IMR-90 (cell line): ENCODE measurements around the gene KDSR. TPM values are rescaled to one million over a fixed set of nuclear protein-coding genes. Genes with fewer than 3 reads are reported as not detected.

ENCODE experiments used
- ATAC-seq: fragments of 200-7000 bp; cut with Tn5 transposase; 2 replicates; pipeline ENCODE4 v1.9.1; 2020; ENCODE audit warnings: low read depth, mild to moderate bottlenecking, moderate library complexity
- BruUV-seq: library from RNA; stranded (reverse); fragments of 400-500 nt; replicated peaks from 2 replicates; lab custom pipeline; 2021; lab: Mats Ljungman, UMichigan
- CTCF ChIA-PET: fragments of 300-600 bp; formaldehyde crosslinking; extraction: SDS; loops from one replicate; lab custom pipeline; 2021; ENCODE audit warnings: antibody characterized with exemption; lab: Yijun Ruan, JAX
- POLR2A ChIA-PET: fragments of 300-600 bp; sonication (Branson Sonifier 250); formaldehyde crosslinking; loops from one replicate; lab custom pipeline; 2022; ENCODE audit warnings: antibody characterized with exemption; ENCODE audit not compliant: unreplicated experiment; lab: Charles Lee
- DNase-seq: peaks from one replicate; pipeline ENCODE4 v3.0.0; 2013
- H2AFZ ChIP-seq: replicated peaks from 2 replicates; pipeline ENCODE3; 2013; ENCODE audit warnings: low read length, mild to moderate bottlenecking; ENCODE audit not compliant: poor library complexity
- H2AK5ac ChIP-seq: 2 replicates; pipeline ENCODE4 v1.6.1; 2013; ENCODE audit warnings: low read depth, low read length, inconsistent platforms
- H2AK9ac ChIP-seq: replicated peaks from 2 replicates; pipeline ENCODE3; 2013; ENCODE audit warnings: mild to moderate bottlenecking, low read depth, low read length, moderate library complexity; ENCODE audit not compliant: poor library complexity
- H2BK120ac ChIP-seq: 2 replicates; pipeline ENCODE4 v1.6.1; 2013; ENCODE audit warnings: low read depth, low read length, inconsistent platforms
- H2BK15ac ChIP-seq: 3 replicates; pipeline ENCODE4 v1.6.1; 2013; ENCODE audit warnings: low read depth, low read length, inconsistent platforms
- H2BK20ac ChIP-seq: 2 replicates; pipeline ENCODE4 v1.6.1; 2013; ENCODE audit warnings: low read depth, mild to moderate bottlenecking, inconsistent platforms, low read length, moderate library complexity
- H2BK5ac ChIP-seq: 2 replicates; pipeline ENCODE4 v1.6.1; 2013; ENCODE audit warnings: mild to moderate bottlenecking, low read depth, low read length, inconsistent platforms; ENCODE audit not compliant: poor library complexity, severe bottlenecking
- H3K14ac ChIP-seq: replicated peaks from 2 replicates; pipeline ENCODE4 v1.6.1; 2013; ENCODE audit warnings: low read depth, low read length, inconsistent platforms
- H3K18ac ChIP-seq: 2 replicates; pipeline ENCODE4 v1.6.1; 2013; ENCODE audit warnings: low read depth, low read length, control low read depth
- H3K23ac ChIP-seq: 2 replicates; pipeline ENCODE4 v1.6.1; 2013; ENCODE audit warnings: low read depth, low read length, inconsistent platforms
- H3K27ac ChIP-seq: 2 replicates; pipeline ENCODE4 v1.5.1; 2013; ENCODE audit warnings: mild to moderate bottlenecking, control low read depth, low read length; ENCODE audit not compliant: insufficient read depth
- H3K27me3 ChIP-seq: 2 replicates; pipeline ENCODE4 v1.6.1; 2013; ENCODE audit warnings: low read length; ENCODE audit not compliant: control insufficient read depth, insufficient read depth
- H3K36me3 ChIP-seq: 2 replicates; pipeline ENCODE4 v1.6.1; 2013; ENCODE audit warnings: low read length, mixed read lengths; ENCODE audit not compliant: control insufficient read depth, insufficient read depth
- H3K4ac ChIP-seq: 2 replicates; pipeline ENCODE4 v1.6.1; 2013; ENCODE audit warnings: low read depth, low read length, inconsistent platforms
- H3K4me1 ChIP-seq: 2 replicates; pipeline ENCODE4 v1.6.1; 2013; ENCODE audit warnings: low read length, mixed read lengths; ENCODE audit not compliant: control insufficient read depth, insufficient read depth
- H3K4me2 ChIP-seq: 2 replicates; pipeline ENCODE4 v1.6.1; 2013; ENCODE audit warnings: low read depth, mild to moderate bottlenecking, control low read depth, low read length, moderate library complexity
- H3K4me3 ChIP-seq: 2 replicates; pipeline ENCODE4 v1.5.1; 2013; ENCODE audit warnings: low read depth, mild to moderate bottlenecking, control low read depth, low read length, moderate library complexity; ENCODE audit not compliant: insufficient read depth
- H3K56ac ChIP-seq: 2 replicates; pipeline ENCODE4 v1.6.1; 2013; ENCODE audit warnings: low read length, inconsistent platforms; ENCODE audit not compliant: insufficient read depth; ENCODE audit errors: extremely low read depth
- H3K79me1 ChIP-seq, 2 experiments: 2 replicates each; pipeline ENCODE4 v1.6.1; 2013; ENCODE audit warnings: low read length in 2 of 2, inconsistent platforms in 1 of 2, low read depth in 1 of 2
- H3K9ac ChIP-seq: 2 replicates; pipeline ENCODE4 v1.6.1; 2013; ENCODE audit warnings: low read depth, low read length, control low read depth
- H3K9me1 ChIP-seq: 2 replicates; pipeline ENCODE4 v1.6.1; 2013; ENCODE audit warnings: low read length, inconsistent platforms; ENCODE audit not compliant: insufficient read depth
- H3K9me3 ChIP-seq: 2 replicates; pipeline ENCODE4 v1.6.1; 2013; ENCODE audit warnings: low read length; ENCODE audit not compliant: control insufficient read depth, insufficient read depth
- H4K20me1 ChIP-seq: 2 replicates; pipeline ENCODE4 v1.6.1; 2013; ENCODE audit warnings: low read length, inconsistent platforms; ENCODE audit not compliant: insufficient read depth
- H4K5ac ChIP-seq: 2 replicates; pipeline ENCODE4 v1.6.1; 2013; ENCODE audit warnings: mild to moderate bottlenecking, low read depth, low read length, control low read depth
- H4K8ac ChIP-seq, 2 experiments: 2 replicates each; pipeline ENCODE4 v1.6.1; 2013; ENCODE audit warnings: low read depth in 2 of 2, low read length in 2 of 2, control low read depth in 1 of 2, inconsistent platforms in 1 of 2
- H4K91ac ChIP-seq: 2 replicates; pipeline ENCODE4 v1.6.1; 2013; ENCODE audit warnings: low read depth, low read length, inconsistent platforms; ENCODE audit not compliant: insufficient read depth
- CHD1 ChIP-seq: IDR thresholded peaks from 2 replicates; pipeline ENCODE4 v1.6.1; 2012; ENCODE audit warnings: low read depth, low read length, improper control_type of control experiment
- CTCF ChIP-seq: conservative IDR thresholded peaks from 2 replicates; pipeline ENCODE4 v1.5.1; 2012; ENCODE audit warnings: mild to moderate bottlenecking, low read depth, low read length, improper control_type of control experiment
- MAFK ChIP-seq: IDR thresholded peaks from 2 replicates; pipeline ENCODE4 v1.6.1; 2012; ENCODE audit warnings: low read depth, low read length, improper control_type of control experiment
- NFE2L2 ChIP-seq: fragments of 150-350 bp; IDR thresholded peaks from 2 replicates; pipeline ENCODE4 v1.6.1; 2016; ENCODE audit warnings: low read depth, mild to moderate bottlenecking, low read length
- RCOR1 ChIP-seq: IDR thresholded peaks from 2 replicates; pipeline ENCODE4 v1.6.1; 2012; ENCODE audit warnings: mild to moderate bottlenecking, low read length, improper control_type of control experiment; ENCODE audit not compliant: insufficient replicate concordance
- WGBS, 2 experiments: methylation state at CpG; one replicate each; pipeline versions ENCODE4 v1.1.5 to v1.1.7; 2013; ENCODE audit warnings: missing lambda C conversion rate in 2 of 2; ENCODE audit not compliant: insufficient read length in 1 of 2; ENCODE audit errors: extremely low coverage in 2 of 2; 5-methylcytosine and 5-hydroxymethylcytosine counted together
- dilution Hi-C: fragments of 300-500 bp; cut with HindIII; formaldehyde crosslinking; loops from one replicate; pipeline ENCODE4 v1.14.3; 2018; ENCODE audit warnings: low sequenced_read_pairs; ENCODE audit not compliant: unreplicated experiment
- in situ Hi-C: fragments of 300-500 bp; cut with MboI; formaldehyde crosslinking; loops from 3 replicates; pipeline ENCODE4 v1.14.3; 2019; ENCODE audit warnings: low sequenced_read_pairs, inconsistent platforms, mixed read lengths
- intact Hi-C: fragments of 100-400 bp; cut with micrococcal nuclease; formaldehyde crosslinking; loops from 2 replicates; pipeline ENCODE4 v1.10.0; 2022
- polyA plus RNA-seq, 3 experiments: library from polyadenylated mRNA; depleted of rRNA; stranded (reverse); fragments of >200 nt; gene quantifications; 2 replicates each; pipeline ENCODE4 v1.2.3, GENCODE V29; 2012; ENCODE audit warnings: low replicate concordance in 1 of 3
- total RNA-seq: library from RNA; depleted of rRNA; stranded (reverse); fragments of >200 nt; gene quantifications from 2 replicates; pipeline ENCODE4 v1.2.3, GENCODE V29; 2012

Gene KDSR
- total and polyA plus RNA-seq, 2 of the 4 experiments (the other 2 are of a cell fraction): 21.5 to 21.9 TPM

- Histone ChIP-seq H3K23ac (peak overlapping the region; percentile 39), H4K5ac (no peak overlapping the region), H3K4me1 (peaks cover 10% of the 10 kb centered on the region), H3K9me3 (no peaks in the 10 kb centered on the region), H4K20me1 (peaks cover 8% of the 10 kb centered on the region; the same call in 1 of the 2 replicates), H3K9me1 (peaks cover 17% of the 10 kb centered on the region), H3K4me2 (no peak overlapping the region), H3K27ac (no peak overlapping the region), H3K18ac (no peak overlapping the region), H2BK120ac (peak overlapping the region; percentile 11; the same call in 1 of the 2 replicates), H2AK5ac (peak overlapping the region; percentile 69; the same call in 1 of the 2 replicates), H3K36me3 (peaks cover 18% of the 10 kb centered on the region), H2BK20ac (peak overlapping the region; percentile 13; the same call in 1 of the 2 replicates), H2BK15ac (no peak overlapping the region; the same call in 2 of the 3 replicates), H3K27me3 (no peaks in the 10 kb centered on the region), H2AK9ac (no peak overlapping the region), H3K14ac (peak overlapping the region; percentile 33; the same call in 1 of the 2 replicates), H2AFZ (no peak overlapping the region), H4K8ac (0 out of 4 replicates have a peak overlapping the region, but pooled peaks of 1 of the 2 experiments have one; percentile 19), H3K4ac (peak overlapping the region; percentile 74), H4K91ac (peak overlapping the region; percentile 42; the same call in 1 of the 2 replicates), H3K79me1 (peaks cover 40 to 60% of the 10 kb centered on the region in 2 experiments), H3K4me3 (no peak overlapping the region), H2BK5ac (peak overlapping the region; percentile 53), H3K9ac (no peak overlapping the region), H3K56ac (no peak overlapping the region)
- WGBS, 2 experiments: 86% methylated on average over 1 of the region's 5 CpGs; no CpG with 5 or more reads in 1 of the 2 experiments
- peak; percentile 48 for ATAC-seq
- dilution Hi-C loops (no loop called here), in situ Hi-C loops (no loop called here), intact Hi-C loops (no loop called here)
- peak; percentile 63 for DNase-seq
- TF ChIP-seq MAFK: no peak
- no peak for TF ChIP-seq CHD1
- no peak for TF ChIP-seq NFE2L2
- no peak for TF ChIP-seq CTCF
- TF ChIP-seq RCOR1: no peak
- CTCF ChIA-PET: interaction anchor here (0.5 to 1.0 kb wide), 2 partner anchors 12 to 69 kb away, joined by 3 to 5 read pairs; no protein-coding TSS in a partner anchor
- BruUV-seq: no TSS peak
- POLR2A ChIA-PET: no interaction called here
These were observed 42.3 kb upstream of the KDSR start for GRCh38 chr18:63409301-63409700.
